Effector CD8-positive, alpha-beta T cell (primary cell): ENCODE results near the gene METTL9.
"Not testable (repeated sequence)": the region's sequence is repeated elsewhere in the genome, so short reads cannot be mapped to it uniquely, and the experiment has no call there.

Source experiments
- DNase-seq: peaks from one replicate; lab custom pipeline; 2025; lab: John Stamatoyannopoulos, UW

METTL9 gene

GRCh38 chr16:21610766-21611165, 11.4 kb downstream of the METTL9 start:
- DNase-seq, result no peak

DNA sequence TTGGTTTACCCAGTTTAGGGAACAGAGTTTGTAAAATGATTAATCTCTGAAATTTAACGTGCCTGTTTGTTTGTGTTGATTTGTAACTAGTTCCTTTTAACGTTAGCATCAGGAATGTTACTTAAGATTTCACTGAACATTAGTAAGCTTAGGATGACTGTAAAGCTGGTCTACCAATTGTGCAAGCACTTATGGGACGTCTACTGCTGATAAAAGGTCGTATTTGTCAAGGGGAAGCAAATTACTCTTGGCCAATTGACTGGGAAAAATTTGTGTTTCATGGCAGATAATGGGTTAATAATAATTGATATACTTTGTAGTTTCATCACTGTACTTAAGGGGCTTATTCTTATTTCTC, 11.8 kb downstream of the METTL9 start:
- DNase-seq, result no peak

DNA sequence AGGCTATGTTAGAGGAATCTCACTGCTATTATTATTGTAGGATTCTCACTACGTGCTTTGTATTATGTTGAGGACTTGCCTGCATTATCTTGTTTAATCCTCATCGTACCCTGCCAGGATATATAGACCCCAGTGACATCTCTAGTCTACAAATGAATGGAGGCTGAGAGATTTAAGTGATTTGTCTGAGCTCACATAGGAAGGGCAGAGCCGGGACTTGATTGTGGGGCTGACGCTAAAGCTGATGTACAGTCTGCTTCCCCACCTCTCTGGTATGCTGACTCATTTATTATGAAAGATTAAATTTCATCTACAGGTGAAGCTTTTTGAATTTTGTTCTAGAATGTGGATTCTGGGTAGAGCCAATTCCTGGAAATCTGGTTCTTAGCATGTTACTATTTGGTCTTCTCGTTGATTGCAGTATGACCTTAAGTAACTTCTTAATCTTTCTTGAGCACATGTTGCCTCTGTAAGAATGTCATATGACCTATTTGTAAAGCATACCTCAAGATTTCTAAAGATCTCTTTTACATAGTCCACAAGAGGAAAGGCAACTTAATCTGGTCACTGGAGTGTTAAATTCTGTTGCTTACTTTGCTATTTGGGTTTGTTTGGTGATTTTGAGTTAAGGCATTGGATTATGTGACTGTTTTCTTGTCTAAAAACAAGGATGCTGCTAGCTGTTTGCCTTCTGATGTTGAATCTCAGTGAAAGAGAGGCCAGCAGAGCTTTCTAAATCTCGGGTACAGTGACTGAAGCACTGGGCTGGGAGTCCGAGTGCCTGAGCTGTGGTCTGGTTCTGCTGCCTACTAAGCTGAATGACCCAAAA, 12.4 kb downstream of the METTL9 start:
- DNase-seq, result no peak

DNA sequence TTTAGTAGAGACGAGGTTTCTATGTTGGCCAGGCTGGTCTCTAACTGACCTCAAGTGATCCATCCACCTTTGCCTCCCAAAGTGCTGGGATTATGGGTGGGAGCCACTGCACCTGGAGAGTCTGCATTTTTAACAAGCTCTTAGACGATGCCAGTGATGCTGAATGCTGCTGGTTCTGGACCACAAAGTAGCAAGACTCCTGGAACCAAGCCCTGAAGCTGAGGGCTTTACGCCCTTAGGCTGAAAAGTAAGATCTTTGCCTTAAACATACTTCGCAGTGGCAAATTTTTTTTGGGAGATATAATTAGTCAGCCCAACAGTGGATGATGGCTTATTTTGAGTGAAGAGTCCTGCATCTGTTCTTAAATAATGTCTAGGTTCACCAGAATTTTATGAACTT, 14.0 kb downstream of the METTL9 start:
- DNase-seq, result no peak

GRCh38 chr16:21613781-21614180, 14.4 kb downstream of the METTL9 start:
- DNase-seq, result no peak

DNA sequence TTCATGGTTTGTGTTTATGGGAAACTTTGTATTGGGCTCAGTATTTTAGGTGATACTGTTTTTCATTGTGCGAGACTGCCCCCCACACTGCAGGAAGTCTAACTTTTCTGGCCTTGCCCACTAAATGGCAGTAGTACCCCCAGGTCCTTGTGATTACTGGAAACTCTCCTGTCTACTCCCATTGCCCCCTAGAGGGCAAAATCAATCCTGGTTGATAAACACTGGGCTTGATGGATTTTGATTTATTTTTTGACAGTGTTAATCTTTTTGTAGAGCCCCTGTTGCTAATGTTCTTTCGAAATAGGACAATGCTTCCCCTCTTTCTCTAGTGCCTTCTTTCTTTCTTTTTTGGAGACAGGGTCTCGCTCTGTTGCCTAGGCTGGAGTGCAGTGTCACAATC, 15.5 kb downstream of the METTL9 start:
- DNase-seq, result no peak

DNA sequence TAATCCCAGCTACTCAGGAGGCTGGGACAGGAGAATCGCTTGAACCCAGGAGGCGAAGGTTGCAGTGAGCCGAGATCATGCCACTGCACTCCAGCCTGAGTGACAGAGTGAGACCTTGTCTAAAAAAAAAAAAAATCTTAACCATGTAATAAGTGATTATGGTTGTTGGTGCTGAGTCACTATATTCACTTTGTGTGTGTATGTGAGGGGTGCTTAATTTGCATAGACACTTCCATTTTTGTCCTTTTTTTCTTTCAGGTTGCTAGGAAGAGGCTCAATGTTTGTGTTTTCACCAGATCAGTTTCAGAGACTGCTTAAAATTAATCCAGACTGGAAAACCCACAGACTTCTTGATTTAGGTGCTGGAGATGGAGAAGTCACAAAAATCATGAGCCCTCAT, 18.2 kb downstream of the METTL9 start:
- no peak for DNase-seq

DNA sequence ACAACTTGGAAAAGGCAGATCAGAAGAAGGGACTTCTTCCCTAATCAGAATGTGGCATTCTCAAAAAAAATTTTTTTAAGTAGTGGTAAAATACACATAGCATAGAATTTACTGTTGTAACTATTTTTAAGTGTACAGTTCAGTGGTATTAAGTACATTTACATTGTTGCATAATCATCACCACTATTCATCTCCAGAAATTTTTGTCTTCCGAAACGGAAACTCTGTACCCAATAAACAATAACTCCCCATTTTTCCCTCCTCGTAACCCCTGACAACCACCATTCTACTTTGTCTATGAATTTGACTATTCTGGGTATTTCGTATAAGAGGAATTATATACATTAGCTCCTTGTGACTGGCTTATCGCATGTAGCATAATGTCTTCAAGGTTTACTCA, 18.9 kb downstream of the METTL9 start:
- DNase-seq, result no peak

- DNase-seq, result no peak
These were observed 20.5 kb downstream of the METTL9 start for GRCh38 chr16:21619765-21620425.

DNA sequence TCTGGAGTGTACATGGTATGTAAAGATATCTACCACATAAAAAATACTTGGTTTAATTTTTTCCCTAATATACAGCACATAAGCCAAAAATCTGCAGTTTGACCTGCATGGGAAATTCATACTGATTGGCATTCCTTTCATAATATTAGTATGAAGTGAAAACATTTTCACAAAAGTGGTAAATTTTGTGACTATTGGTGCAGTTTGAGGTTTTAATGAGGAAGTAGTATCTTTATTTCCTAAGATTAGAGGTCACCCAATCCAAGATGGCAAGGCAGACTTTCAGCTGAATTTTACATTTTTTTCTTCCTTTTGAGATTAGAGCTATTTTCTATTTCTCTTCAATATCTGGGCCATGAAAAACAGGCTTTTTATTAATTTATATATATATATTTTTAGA, 21.2 kb downstream of the METTL9 start:
- DNase-seq, result no peak

DNA sequence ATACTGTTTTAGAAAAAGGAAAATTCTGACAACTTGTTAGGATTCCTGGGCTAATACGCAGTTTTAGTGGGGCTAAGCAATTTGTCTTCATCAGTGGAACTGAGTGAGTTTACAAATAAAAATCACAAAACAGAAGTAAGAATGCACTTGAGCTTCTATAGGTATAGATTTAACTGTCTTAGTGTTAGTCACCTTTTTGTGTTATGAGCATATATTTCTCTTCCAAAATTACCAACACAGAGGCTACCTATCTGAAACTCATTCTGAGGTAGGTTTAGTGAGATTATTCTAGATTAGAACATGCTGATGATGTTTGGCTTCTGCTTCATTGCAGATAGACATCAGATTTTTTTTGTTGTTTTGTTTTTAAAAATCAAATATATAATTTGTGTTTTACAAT, 23.2 kb downstream of the METTL9 start:
- DNase-seq, result no peak

- DNase-seq, result no peak
These were observed 25.6 kb downstream of the METTL9 start for GRCh38 chr16:21625026-21625425.

- DNase-seq, result no peak
These were observed 27.4 kb downstream of the METTL9 start for GRCh38 chr16:21626659-21627277.

DNA sequence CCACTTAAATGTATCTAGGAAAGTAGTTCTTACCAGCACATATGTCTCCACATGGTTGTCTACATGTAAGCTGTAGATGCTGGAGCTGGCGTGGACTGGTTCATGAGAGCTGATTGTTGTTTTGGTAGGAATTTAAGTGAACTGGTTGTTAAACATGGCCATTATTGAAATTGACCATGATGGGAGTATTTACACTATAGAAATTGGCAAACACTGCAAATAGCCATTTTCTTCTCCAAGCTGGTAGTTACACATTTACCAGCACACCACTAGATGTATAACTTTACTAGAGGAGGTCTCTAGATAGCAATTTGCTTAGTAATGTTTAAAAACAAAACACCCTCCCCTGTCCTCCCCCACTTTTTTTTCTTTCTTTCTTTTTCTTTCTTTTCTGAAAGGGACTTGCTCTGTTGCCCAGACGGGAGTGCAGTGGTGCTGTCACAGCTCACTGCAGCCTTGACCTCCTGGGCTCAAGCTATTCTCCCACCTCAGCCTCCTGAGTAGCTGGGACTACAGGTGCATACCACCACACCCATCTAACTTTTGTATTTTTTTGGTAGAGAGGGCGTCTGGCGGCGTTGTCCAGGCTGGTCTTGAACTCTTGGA, 28.8 kb downstream of the METTL9 start:
- DNase-seq, result no peak

DNA sequence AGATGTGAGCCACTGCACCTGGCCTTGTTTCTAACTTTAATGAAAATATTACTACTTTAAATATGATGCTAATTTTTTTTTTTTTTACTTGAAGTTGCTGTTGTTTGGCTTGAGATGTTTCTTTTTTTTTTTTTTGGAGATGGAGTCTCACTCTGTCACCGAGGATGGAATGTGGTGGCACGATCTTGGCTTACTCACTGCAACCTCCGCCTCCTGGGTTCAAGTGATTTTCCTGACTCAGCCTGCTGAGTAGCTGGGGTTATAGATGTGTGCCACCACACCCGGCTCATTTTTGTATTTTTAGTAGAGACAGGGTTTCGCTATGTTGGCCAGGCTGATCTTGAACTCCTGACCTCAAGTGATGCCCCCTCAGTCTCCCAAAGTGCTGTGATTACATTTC, 29.4 kb downstream of the METTL9 start:
- DNase-seq, result no peak

GRCh38 chr16:21629616-21630539, 30.5 kb downstream of the METTL9 start:
- not testable (repeated sequence) for DNase-seq

- DNase-seq, result not testable (repeated sequence)
These were observed 31.5 kb downstream of the METTL9 start for GRCh38 chr16:21630866-21631265.

GRCh38 chr16:21631376-21631775, 32.0 kb downstream of the METTL9 start:
- DNase-seq, result not testable (repeated sequence)

DNA sequence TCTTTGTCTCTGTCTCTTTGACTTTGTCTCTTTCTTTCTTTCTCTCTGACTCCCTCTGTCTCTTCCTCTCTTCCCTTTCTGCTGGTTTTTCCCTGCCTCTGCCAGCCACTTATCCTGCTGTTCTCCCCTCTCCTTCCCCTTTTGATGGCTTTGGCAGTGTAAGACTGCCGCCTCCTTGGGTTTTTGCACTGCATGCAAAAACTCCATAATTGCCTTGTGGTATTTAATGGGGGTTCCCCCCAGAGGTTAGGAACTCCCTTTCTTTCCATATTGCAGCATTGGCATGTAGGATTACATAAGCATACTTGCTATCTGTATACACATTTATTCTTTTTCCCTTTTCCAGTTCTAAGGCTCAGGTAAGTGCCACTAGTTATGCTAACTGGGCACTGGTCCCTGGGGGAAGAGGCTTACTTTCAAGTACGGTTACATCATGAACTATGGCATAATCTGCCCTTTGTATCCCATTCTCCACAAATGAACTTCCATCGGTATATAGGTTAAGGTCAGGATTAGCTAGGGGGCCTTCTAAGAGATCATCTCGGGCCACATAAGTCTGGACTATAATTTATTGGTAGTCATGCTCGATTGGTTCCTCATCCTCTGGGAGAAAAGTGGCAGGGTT, 32.7 kb downstream of the METTL9 start:
- DNase-seq, result not testable (repeated sequence)

GRCh38 chr16:21634216-21634615, 34.8 kb downstream of the METTL9 start:
- DNase-seq, result no peak

DNA sequence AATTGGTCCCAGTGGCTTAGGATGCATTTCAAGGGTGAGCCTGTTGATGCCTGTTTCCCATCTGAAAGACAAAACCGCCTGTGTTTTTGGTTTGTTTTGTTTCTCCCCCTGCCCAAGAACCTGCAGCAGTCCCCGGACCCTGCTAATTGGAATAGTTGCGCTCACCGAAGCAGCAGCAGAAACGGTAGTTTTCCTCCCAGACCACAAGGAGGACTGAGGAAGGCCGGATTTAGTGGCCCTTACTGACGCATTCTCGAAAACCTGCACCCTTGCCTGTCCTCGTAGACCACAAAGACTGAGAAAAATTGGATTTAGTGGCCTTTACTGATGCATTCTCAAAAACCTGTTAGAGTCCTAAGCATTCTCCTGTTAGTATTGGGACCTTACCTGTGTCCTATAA, 36.3 kb downstream of the METTL9 start:
- DNase-seq, result not testable (repeated sequence)
